Kidney capillary endothelial cell (primary cell): ENCODE results near the gene TSSK1B.
"Not testable (repeated sequence)": the region's sequence is repeated elsewhere in the genome, so short reads cannot be mapped to it uniquely, and the experiment has no call there.

Source experiments
- DNase-seq: peaks from one replicate; pipeline ENCODE4 v3.0.0-alpha.2; 2018; ENCODE audit warnings: low spot score

TSSK1B gene

GRCh38 chr5:113397986-113398385 lies 36.8 kb downstream of the TSSK1B start:
- not testable (repeated sequence) for DNase-seq

- DNase-seq: no peak
Observed at GRCh38 chr5:113397046-113397445, 37.7 kb downstream of the TSSK1B start.

GRCh38 chr5:113394658-113395057 lies 40.1 kb downstream of the TSSK1B start:
- DNase-seq: no peak

DNA sequence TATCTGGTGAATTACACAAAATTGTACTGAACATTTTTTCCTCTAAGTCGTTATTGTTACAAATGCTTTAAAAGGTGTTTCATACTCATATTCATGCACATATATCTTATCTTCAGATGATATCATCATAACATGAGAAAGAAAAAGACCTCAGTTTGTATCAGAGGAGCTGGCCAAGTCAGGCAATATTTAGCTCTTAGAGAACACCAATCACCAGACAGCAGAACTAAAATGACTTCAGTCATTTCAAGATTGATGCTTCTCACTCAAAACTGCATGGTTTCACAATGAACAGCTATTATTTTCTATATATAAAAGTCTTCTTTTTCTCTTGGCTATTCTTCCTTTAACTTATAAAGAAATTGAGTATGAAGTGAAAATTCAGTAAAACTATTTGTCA lies 44.6 kb downstream of the TSSK1B start:
- no peak for DNase-seq

DNA sequence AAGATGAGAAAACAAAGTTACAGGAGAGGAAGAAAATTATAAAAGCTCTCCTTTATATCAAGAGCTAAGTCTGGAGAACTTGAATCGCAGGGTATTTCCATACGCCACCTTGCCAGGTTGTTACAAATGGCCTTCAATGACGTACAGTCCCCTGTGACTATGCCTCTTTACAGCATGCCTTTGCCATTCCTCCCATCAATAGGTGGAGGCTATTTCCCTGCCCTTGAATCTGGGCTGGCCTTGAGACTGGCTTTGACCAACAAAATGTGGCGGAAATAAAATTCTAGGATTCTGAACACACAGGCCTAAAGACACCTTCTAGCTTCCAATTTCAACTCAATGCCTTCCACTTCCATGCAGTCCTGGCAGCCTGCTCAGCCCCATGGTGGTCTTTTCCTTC lies 45.7 kb downstream of the TSSK1B start:
- DNase-seq: no peak

DNA sequence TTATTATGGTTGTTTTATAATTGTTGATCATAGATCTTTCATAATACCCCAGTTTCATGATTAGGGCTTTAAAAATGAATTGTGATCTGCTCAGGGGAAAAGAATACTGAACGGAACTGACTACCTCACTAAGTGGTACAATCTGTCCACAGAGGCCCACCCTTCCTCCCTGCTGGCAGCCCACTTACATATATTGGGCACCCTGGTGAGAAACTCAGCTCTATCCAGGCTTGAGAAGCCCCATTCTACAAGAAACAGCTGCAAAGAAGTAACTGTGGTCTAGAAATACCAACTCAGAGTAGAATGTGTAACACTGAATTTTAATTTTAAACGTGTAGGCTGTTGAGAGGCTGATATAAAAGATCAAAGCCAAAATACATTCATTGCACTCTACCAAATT lies 46.9 kb downstream of the TSSK1B start:
- DNase-seq: no peak

DNA sequence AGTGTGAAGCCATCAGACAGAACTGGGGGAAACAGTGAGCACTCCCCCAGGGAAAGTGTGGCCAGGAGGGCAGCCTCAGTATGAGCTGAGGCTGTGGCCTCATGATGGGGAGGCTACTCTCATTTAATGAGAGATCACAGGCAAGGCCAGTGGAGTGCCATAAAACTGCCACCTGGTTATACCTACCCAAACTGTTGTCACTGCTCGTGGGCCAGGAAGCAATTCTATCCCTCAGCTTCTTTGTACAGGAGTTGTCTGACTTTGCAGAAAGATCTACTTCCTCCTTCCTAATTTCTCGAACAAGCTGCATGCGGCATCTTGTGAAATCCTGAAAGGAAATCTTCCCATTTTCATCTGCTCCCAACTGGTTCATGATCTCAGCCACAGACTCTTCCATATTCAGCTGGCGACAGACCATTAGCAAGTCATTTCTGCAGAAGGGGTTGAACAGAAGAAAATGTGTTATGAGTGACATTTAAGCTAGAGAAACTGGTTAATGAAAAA lies 50.0 kb downstream of the TSSK1B start:
- no peak for DNase-seq

GRCh38 chr5:113382731-113383130 lies 52.1 kb downstream of the TSSK1B start:
- peak; percentile 58 for DNase-seq
